ENCODE measurements around the gene ULK1. TPM values are rescaled to one million over a fixed set of nuclear protein-coding genes. Genes with fewer than 3 reads are reported as not detected.

Gene ULK1
- total and polyA plus RNA-seq, 2 experiments from 2014 or later, result 8.4 to 33.8 TPM

GRCh38 chr12:131920902-131921840 is 26.7 kb downstream of the ULK1 start:
- no peaks in the 10 kb centered on the region for H3K4me1 ChIP-seq (ENCODE audit: insufficient read depth)
- ATAC-seq, result no peak

More at GRCh38 chr12:131920902-131921840, 26.7 kb downstream of the ULK1 start:
- no peak overlapping the region for H3K4me2 ChIP-seq
- no peaks in the 10 kb centered on the region for H3K79me2 ChIP-seq (replicated peaks; ENCODE audit: insufficient read depth)
- peaks cover 7% of the 10 kb centered on the region for H3K27me3 Mint-ChIP-seq (ENCODE audit: insufficient read depth, low read depth, poor library complexity)
- 0 out of 2 replicates have a peak, but pooled peaks cover 9% of the 10 kb centered on the region for H4K20me1 ChIP-seq (replicated peaks; ENCODE audit: insufficient read depth)
- DNase-seq (ENCODE audit: low spot score), result no peak
- H3K9me2 ChIP-seq (ENCODE audit: insufficient read depth), result no peaks in the 10 kb centered on the region
- no peak overlapping the region for H3K4me3 ChIP-seq
- no peaks in the 10 kb centered on the region for H3K27me3 ChIP-seq (ENCODE audit: insufficient read depth)
- peaks cover 15% of the 10 kb centered on the region; the same call in 2 of the 3 replicates for H3K36me3 Mint-ChIP-seq (ENCODE audit: low read depth)
- no peak overlapping the region for H3K27ac Mint-ChIP-seq
- TF ChIP-seq ZNF331 (CRISPR knock-in tag; IDR thresholded peaks at IDR 0.05; ENCODE audit: low read depth) (no peak), NANOG (IDR thresholded peaks at IDR 0.05; ENCODE audit: borderline replicate concordance) (no peak), EZH2 (IDR thresholded peaks at IDR 0.05; ENCODE audit: low read depth, unreplicated experiment) (no peak), ETS1 (IDR thresholded peaks at IDR 0.05) (no peak), CREB1 (CRISPR knock-in tag; IDR thresholded peaks at IDR 0.05; ENCODE audit: low read depth) (no peak), ZNF114 (CRISPR knock-in tag; IDR thresholded peaks at IDR 0.05) (no peak), POLR2AphosphoS5 (IDR thresholded peaks at IDR 0.05; ENCODE audit: low read depth) (no peak), REST (IDR thresholded peaks at IDR 0.05; ENCODE audit: unreplicated experiment) (no peak), ZNF462 (CRISPR knock-in tag; IDR thresholded peaks at IDR 0.05) (no peak)
- H3K36me3 ChIP-seq (ENCODE audit: insufficient read depth), result no peaks in the 10 kb centered on the region
- 0 out of 2 replicates have a peak, but pooled peaks cover 4% of the 10 kb centered on the region for H3F3A ChIP-seq (replicated peaks; ENCODE audit: low read depth)
- no peak overlapping the region for H3K27ac ChIP-seq (ENCODE audit: low read depth)
- no peaks in the 10 kb centered on the region for H3K4me1 Mint-ChIP-seq
- no peaks in the 10 kb centered on the region for H3K9me3 Mint-ChIP-seq
- H3K4me3 Mint-ChIP-seq, result no peak overlapping the region
- no peak overlapping the region for H2AFZ ChIP-seq
